Measurements from ENCODE around the gene HPSE2. TPM values are rescaled to one million over a fixed set of nuclear protein-coding genes. Genes with fewer than 3 reads are reported as not detected.

The HPSE2 gene
- total RNA-seq, 1 donor from 2014 or later = not detected

DNA sequence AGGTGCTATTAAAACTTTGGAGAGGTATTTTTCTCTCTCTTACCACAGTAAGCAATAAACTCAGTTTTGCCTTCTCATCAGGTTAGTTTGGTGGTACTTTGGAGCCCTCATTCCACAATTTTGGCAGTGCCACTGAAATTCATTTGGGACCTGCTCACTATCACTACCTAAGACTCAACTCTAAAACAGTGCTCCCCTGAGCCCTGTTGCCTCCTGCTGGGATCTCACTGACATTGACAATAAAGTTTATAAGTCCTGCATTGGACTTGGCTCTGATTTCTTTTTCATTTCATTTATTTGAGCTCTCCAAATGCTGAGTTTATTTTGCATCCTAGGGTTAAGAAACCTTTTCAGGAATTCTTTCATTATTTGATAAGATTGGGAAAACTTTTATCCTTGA lies 658.1 kb downstream of the HPSE2 start:
- TF ChIP-seq, protein P1, sequence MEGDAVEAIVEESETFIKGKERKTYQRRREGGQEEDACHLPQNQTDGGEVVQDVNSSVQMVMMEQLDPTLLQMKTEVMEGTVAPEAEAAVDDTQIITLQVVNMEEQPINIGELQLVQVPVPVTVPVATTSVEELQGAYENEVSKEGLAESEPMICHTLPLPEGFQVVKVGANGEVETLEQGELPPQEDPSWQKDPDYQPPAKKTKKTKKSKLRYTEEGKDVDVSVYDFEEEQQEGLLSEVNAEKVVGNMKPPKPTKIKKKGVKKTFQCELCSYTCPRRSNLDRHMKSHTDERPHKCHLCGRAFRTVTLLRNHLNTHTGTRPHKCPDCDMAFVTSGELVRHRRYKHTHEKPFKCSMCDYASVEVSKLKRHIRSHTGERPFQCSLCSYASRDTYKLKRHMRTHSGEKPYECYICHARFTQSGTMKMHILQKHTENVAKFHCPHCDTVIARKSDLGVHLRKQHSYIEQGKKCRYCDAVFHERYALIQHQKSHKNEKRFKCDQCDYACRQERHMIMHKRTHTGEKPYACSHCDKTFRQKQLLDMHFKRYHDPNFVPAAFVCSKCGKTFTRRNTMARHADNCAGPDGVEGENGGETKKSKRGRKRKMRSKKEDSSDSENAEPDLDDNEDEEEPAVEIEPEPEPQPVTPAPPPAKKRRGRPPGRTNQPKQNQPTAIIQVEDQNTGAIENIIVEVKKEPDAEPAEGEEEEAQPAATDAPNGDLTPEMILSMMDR (IDR thresholded peaks at IDR 0.05; ENCODE audit: insufficient read depth, low read length, poor library complexity, severe bottlenecking) = no peak
- H3K4me3 ChIP-seq (ENCODE audit: low read depth, low read length) = no peak overlapping the region
- H3K36me3 ChIP-seq (ENCODE audit: control insufficient read depth, insufficient read depth, low read length) = no peaks in the 10 kb centered on the region
- no peak for DNase-seq (ENCODE audit: low read depth)
- no peaks in the 10 kb centered on the region for H3K27me3 ChIP-seq (ENCODE audit: control insufficient read depth, insufficient read depth, low read length)

DNA sequence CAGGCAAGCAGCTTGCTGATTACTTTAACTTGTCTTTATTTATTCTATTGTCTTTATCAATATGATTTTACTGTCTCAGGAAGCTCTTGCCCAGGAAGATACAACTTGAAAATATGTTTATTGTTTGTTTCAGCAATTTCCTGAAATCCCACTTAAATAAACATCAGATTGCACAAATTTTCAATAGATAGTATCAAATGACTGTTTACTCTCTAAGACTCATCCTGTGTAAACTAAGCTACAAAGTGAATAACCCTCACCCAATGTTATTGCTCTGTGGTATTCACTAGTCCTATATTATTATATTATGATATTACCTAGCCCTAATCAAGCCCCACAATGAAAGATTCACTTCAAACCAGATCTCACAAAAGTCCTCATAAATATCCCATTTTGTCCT lies 658.5 kb downstream of the HPSE2 start:
- H3K4me3 ChIP-seq (ENCODE audit: low read depth, low read length) = no peak overlapping the region
- no peaks in the 10 kb centered on the region for H3K36me3 ChIP-seq (ENCODE audit: control insufficient read depth, insufficient read depth, low read length)
- TF ChIP-seq, protein P1 (IDR thresholded peaks at IDR 0.05; ENCODE audit: insufficient read depth, low read length, poor library complexity, severe bottlenecking) = no peak
- no peak for DNase-seq (ENCODE audit: low read depth)
- no peaks in the 10 kb centered on the region for H3K27me3 ChIP-seq (ENCODE audit: control insufficient read depth, insufficient read depth, low read length)

DNA sequence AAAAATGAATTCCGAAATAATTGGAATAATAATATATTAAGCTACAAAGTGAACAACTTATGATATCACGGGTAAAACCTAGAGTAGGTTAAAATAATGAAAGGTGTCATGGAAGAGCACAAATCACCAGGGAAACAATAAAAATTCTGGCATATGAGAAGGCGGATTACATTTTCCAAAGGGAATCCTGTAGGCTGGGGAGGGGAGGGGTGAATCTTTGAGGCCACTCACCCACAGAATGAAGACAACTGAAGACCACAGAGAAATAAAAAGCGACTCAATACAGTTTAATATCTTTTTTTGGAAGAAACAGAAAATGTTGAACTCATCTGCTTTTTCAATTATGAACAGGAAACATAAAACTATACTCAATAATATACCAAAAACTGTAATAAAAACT lies 659.6 kb downstream of the HPSE2 start:
- Histone ChIP-seq H3K4me3 (ENCODE audit: low read depth, low read length) (no peak overlapping the region), H3K27me3 (ENCODE audit: control insufficient read depth, insufficient read depth, low read length) (no peaks in the 10 kb centered on the region), H3K36me3 (ENCODE audit: control insufficient read depth, insufficient read depth, low read length) (no peaks in the 10 kb centered on the region)
- TF ChIP-seq, protein P1 (IDR thresholded peaks at IDR 0.05; ENCODE audit: insufficient read depth, low read length, poor library complexity, severe bottlenecking) = no peak
- no peak for DNase-seq (ENCODE audit: low read depth)

DNA sequence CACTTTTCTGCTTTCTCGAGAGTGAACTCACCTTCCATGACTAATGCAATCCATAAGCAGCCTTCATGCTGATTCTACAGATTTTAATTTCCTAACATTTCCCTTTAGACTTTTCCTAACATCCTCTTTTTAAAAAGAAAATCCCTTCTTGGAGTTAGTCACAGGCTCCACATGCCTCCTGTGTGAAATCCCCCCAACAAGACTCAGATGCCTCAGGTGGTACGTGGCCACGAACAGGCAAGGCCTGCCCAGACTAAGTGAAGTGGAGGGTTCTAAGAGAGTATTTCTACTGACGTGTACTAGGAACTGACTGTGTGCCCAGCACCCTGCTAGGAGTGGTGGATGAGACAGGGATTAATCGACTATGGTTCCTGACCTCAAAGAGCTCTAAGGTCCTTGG lies 663.1 kb downstream of the HPSE2 start:
- TF ChIP-seq, protein P1 (IDR thresholded peaks at IDR 0.05; ENCODE audit: insufficient read depth, low read length, poor library complexity, severe bottlenecking) = no peak
- H3K4me3 ChIP-seq (ENCODE audit: low read depth, low read length) = no peak overlapping the region
- no peak for DNase-seq (ENCODE audit: low read depth)
- H3K36me3 ChIP-seq (ENCODE audit: control insufficient read depth, insufficient read depth, low read length) = no peaks in the 10 kb centered on the region
- no peaks in the 10 kb centered on the region for H3K27me3 ChIP-seq (ENCODE audit: control insufficient read depth, insufficient read depth, low read length)

DNA sequence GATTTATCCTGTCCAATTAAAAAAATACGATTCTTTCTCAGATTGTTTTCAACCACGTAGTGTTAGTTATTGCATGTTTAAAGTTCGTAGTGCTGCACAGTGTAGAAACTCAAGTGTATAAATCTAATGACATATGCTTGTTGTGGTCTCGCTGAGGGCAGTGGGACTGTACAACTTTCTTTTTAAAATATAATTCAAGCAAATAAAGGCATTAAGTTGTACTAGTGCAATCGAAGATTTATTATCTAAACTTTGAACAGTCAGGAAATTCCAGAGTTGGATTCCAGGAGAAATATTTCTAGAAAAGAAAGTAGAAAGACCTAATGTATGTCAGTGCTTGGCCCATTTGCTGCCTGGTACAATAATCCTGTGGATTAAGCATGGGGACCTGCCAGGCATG lies 664.8 kb downstream of the HPSE2 start:
- no peak for DNase-seq (ENCODE audit: low read depth)
- TF ChIP-seq, protein P1 (IDR thresholded peaks at IDR 0.05; ENCODE audit: insufficient read depth, low read length, poor library complexity, severe bottlenecking) = no peak
- no peak overlapping the region for H3K4me3 ChIP-seq (ENCODE audit: low read depth, low read length)
- no peaks in the 10 kb centered on the region for H3K36me3 ChIP-seq (ENCODE audit: control insufficient read depth, insufficient read depth, low read length)
- H3K27me3 ChIP-seq (ENCODE audit: control insufficient read depth, insufficient read depth, low read length) = no peaks in the 10 kb centered on the region

DNA sequence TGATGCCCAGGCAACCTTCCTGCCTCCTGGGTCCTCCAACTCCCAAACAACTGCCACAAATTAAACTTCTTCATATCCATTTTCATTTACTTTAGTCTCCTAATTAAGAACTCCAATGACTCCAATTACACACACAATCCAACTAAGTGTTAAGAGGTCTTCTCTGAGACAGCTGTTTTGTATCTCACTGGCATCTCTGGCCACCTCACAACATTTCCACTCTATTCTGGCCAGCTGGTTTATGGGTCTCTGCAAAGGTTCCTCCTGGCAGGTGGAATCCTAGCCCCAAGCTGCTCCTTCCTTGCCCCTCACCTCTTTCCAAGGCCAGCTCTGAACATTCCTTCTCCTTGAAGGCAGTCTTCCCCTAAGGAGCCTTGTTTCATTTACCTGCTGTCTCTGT lies 665.8 kb downstream of the HPSE2 start:
- TF ChIP-seq, protein P1 (IDR thresholded peaks at IDR 0.05; ENCODE audit: insufficient read depth, low read length, poor library complexity, severe bottlenecking) = no peak
- DNase-seq (ENCODE audit: low read depth) = no peak
- Histone ChIP-seq H3K4me3 (ENCODE audit: low read depth, low read length) (no peak overlapping the region), H3K27me3 (ENCODE audit: control insufficient read depth, insufficient read depth, low read length) (no peaks in the 10 kb centered on the region), H3K36me3 (ENCODE audit: control insufficient read depth, insufficient read depth, low read length) (no peaks in the 10 kb centered on the region)
